ENCODE data around the gene EPB41L3.

GRCh38 chr18:5463390-5463789, 80.4 kb downstream of the EPB41L3 start:
- TF ChIP-seq CTCF (IDR thresholded peaks at IDR 0.05) (no peak), EP300 (IDR thresholded peaks at IDR 0.05) (no peak)

Data from suprapubic skin (tissue), 3 donors.